ENCODE measurements around the gene ATXN1. TPM values are rescaled to one million over a fixed set of nuclear protein-coding genes. Genes with fewer than 3 reads are reported as not detected.
"Not testable (repeated sequence)": the region's sequence is repeated elsewhere in the genome, so short reads cannot be mapped to it uniquely, and the experiment has no call there.

Gene ATXN1
- total RNA-seq, 1 donor from 2014 or later: 71.2 TPM

DNA sequence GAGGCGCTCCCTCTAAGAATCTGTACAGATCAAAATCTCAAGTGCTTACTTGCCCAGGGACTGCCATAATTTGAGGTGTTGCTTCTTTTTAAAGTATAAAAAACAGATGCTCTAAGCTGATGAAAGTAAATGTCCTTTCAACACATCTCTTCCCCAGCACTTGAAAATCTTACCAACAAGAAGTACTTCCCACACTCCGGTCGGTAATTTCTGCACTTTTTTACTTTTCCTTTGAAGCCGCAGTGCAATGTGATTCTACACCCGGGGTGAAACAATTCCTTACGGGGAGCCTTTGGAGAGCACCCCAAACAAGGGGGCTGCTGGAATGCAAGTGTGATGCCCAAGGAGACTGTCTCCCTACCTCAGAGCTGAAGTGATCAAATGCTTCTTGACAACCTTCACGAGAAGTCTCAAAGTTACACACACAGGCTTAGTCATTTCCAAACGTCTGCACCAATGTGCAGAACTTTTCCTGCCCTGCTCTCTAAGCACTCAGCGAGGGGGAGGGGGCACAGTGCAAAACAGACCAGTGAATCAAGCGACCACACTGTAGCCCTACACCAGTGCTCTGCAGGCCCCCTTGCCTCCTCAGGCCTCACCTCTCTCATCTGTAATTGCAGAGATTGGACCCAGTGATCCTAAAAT, 56.7 kb downstream of the ATXN1 start:
- Histone ChIP-seq H3K9me3 (no peaks in the 10 kb centered on the region), H3K4me1 (peaks cover 36% of the 10 kb centered on the region), H3K27ac (peak overlapping the region; percentile 33), H3K36me3 (no peaks in the 10 kb centered on the region), H3K4me3 (peak overlapping the region; percentile 30), H3K27me3 (no peaks in the 10 kb centered on the region)
- intact Hi-C loops (cut with DNase I): no loop called here
- DNase-seq (no peak), ATAC-seq (peak; percentile 69)
- TF ChIP-seq, protein P1, sequence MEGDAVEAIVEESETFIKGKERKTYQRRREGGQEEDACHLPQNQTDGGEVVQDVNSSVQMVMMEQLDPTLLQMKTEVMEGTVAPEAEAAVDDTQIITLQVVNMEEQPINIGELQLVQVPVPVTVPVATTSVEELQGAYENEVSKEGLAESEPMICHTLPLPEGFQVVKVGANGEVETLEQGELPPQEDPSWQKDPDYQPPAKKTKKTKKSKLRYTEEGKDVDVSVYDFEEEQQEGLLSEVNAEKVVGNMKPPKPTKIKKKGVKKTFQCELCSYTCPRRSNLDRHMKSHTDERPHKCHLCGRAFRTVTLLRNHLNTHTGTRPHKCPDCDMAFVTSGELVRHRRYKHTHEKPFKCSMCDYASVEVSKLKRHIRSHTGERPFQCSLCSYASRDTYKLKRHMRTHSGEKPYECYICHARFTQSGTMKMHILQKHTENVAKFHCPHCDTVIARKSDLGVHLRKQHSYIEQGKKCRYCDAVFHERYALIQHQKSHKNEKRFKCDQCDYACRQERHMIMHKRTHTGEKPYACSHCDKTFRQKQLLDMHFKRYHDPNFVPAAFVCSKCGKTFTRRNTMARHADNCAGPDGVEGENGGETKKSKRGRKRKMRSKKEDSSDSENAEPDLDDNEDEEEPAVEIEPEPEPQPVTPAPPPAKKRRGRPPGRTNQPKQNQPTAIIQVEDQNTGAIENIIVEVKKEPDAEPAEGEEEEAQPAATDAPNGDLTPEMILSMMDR (IDR thresholded peaks at IDR 0.05): no peak

DNA sequence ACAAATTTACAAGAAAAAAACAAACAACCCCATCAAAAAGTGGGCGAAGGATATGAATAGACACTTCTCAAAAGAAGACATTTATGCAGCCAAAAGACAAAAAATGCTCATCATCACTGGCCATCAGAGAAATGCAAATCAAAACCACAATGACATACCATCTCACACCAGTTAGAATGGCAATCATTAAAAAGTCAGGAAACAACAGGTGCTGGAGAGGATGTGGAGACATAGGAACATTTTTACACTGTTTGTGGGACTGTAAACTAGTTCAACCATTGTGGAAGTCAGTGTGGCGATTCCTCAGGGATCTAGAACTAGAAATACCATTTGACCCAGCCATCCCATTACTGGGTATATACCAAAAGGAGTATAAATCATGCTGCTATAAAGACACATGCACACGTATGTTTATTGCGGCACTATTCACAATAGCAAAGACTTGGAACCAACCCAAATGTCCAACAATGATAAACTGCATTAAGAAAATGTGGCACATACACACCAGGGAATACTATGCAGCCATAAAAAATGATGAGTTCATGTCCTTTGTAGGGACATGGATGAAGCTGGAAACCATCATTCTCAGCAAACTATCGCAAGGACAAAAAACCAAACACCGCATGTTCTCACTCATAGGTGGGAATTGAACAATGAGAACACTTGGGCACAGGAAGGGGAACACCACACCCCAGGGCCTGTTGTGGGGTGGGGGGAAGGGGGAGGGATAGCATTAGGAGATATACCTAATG, 58.5 kb downstream of the ATXN1 start:
- H3K36me3 ChIP-seq; H3K9me3 ChIP-seq; ATAC-seq; H3K27ac ChIP-seq; intact Hi-C loops (cut with DNase I); DNase-seq; H3K27me3 ChIP-seq; H3K4me3 ChIP-seq: not testable (repeated sequence)
- H3K4me1 ChIP-seq: peaks cover 50% of the 10 kb centered on the region

DNA sequence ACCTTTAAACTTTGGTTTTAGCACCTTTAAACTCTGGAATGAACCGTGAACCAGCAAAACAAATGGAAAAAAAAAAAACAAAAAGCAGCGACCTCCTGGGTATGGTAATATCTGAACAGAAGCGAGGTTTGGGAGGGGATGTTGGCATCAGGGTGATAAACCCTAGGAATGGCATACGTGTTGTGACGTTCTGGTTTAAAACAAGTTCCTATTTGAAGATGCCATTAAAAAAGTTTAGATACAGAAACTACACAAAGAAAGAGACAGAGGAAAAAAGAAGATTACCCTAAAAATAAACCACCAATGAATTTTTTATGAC, 60.4 kb downstream of the ATXN1 start:
- no peaks in the 10 kb centered on the region for H3K9me3 ChIP-seq
- DNase-seq: no peak
- H3K27me3 ChIP-seq: no peaks in the 10 kb centered on the region
- H3K36me3 ChIP-seq: no peaks in the 10 kb centered on the region
- TF ChIP-seq, protein P1 (IDR thresholded peaks at IDR 0.05): no peak
- peak overlapping the region; percentile 53 for H3K27ac ChIP-seq
- peak overlapping the region; percentile 32 for H3K4me3 ChIP-seq
- no peak for ATAC-seq
- intact Hi-C loops (cut with DNase I): no loop called here
- H3K4me1 ChIP-seq: peaks cover 61% of the 10 kb centered on the region

DNA sequence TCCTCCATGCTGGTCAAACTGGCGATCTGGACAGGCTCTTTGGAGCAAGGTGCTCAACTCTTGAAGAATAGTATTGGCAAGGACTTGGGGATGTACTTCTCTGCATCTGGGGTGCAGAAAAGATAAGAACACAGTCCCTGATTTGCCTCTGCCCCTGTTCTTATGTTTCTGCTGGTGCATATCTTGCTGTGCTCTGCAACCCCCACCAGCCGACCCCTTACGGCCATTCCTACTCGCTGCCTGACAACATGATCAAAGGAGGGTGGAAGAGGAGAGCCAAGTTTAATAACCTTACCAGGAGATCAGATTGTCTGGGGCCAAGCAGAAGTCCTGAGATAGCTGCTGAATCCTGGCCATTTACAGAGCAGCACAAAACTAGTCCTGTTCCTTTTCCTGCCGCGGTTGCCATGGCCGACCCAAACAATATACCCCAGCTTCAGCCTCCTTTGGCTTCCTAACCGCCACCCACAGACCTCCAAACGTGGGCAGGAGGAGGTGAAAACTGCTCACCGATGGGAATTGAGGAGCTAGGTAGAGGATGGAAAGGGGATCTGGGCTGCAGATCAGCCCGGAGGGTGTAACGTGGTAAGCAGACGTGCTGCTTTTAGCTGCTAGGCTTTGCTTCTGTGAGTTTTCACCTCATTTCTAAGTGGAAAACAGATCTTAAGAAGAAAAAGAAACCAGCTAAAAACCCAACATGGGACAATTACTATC, 60.9 kb downstream of the ATXN1 start:
- intact Hi-C loops (cut with DNase I): no loop called here
- Histone ChIP-seq H3K4me1 (peaks cover 56% of the 10 kb centered on the region), H3K4me3 (peak overlapping the region; percentile 32), H3K27me3 (no peaks in the 10 kb centered on the region), H3K27ac (peak overlapping the region; percentile 53), H3K9me3 (no peaks in the 10 kb centered on the region), H3K36me3 (no peaks in the 10 kb centered on the region)
- TF ChIP-seq, protein P1 (IDR thresholded peaks at IDR 0.05): no peak
- DNase-seq (no peak), ATAC-seq (peak; percentile 51)

DNA sequence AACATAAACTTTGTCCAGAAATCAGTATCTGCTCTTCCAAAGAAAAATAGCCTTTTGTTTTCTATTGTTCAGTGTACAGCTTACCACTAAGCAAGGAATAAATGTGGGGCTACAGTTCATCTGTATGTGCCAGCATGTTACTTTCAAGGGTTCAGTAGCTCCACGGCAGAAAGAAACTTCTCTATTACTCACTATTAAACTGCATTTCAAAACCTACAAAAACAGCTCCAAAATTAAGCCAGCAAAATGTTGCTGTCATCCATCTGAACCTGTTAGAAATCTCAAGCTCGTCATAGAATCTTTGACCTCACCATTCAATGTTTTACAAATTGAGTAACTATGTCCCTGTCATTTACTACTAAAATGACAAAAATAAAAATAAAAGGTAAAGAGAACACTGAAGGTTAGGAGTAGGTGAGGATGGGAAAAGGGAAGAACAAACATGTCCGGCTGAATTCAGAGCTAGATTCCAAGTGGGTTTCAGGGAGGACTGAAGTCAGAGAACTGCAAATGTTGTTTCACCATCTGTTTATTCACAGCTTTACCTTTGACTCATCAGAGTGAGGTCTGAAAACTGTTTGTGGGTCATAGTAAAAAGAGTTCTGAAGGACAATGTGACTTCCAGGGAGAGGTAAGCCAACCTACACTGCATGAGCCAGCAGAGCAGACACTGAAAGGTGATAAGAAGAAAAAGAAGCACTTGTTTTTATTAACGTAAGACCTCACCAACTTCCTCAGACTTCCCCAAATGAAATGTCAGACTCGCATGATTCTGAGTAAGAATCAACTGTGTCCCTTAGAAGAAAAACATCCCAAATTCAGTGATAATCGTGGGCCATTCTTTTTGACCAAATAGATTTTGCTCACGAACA, 62.0 kb downstream of the ATXN1 start:
- Histone ChIP-seq H3K36me3 (no peaks in the 10 kb centered on the region), H3K4me1 (peaks cover 51% of the 10 kb centered on the region), H3K9me3 (no peaks in the 10 kb centered on the region), H3K27ac (peak overlapping the region; percentile 8), H3K27me3 (no peaks in the 10 kb centered on the region), H3K4me3 (no peak overlapping the region)
- ATAC-seq (peak; percentile 28), DNase-seq (no peak)
- intact Hi-C loops (cut with DNase I): no loop called here
- TF ChIP-seq, protein P1 (IDR thresholded peaks at IDR 0.05): no peak

Data from upper lobe of right lung (tissue), 1 donor.